KOPT-K1 (cell line): ENCODE results near the gene AGL.
"Not testable (repeated sequence)": the region's sequence is repeated elsewhere in the genome, so short reads cannot be mapped to it uniquely, and the experiment has no call there.

ENCODE experiments used
- H3K27ac ChIP-seq: fragments of 200-600 bp; sonication (generic); 2 replicates; pipeline ENCODE4 v1.5.1; 2016; ENCODE audit warnings: antibody characterized with exemption, mild to moderate bottlenecking, low read depth, low read length; ENCODE audit not compliant: poor library complexity, severe bottlenecking
- H3K36me3 ChIP-seq: fragments of 200-600 bp; sonication (generic); 2 replicates; pipeline ENCODE4 v1.5.1; 2017; ENCODE audit warnings: antibody characterized with exemption, mild to moderate bottlenecking, low read length, moderate library complexity; ENCODE audit not compliant: insufficient read depth
- H3K9me3 ChIP-seq: fragments of 200-600 bp; sonication (generic); 2 replicates; pipeline ENCODE4 v1.5.1; 2017; ENCODE audit warnings: antibody characterized with exemption, low read length, mild to moderate bottlenecking; ENCODE audit not compliant: insufficient read depth, poor library complexity, severe bottlenecking

The AGL gene

DNA sequence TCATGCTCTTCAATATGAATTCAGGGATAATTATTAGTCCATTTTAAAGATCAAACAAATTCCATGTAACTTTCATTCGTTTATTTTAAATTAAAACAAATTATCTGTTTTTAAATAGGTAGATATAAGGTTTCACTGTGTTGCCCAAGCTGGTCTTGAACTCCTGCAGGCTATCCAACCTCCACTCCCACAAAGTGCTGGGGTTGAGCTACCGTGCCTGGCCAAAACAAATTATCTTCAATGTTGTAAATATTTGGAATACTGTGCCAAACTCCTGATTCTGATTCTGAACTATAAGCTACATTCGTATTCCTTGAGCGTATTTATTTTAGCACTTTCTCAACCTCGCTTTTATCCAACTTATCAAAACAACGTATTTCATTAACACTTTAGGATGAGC is 19.6 kb downstream of the AGL start:
- Histone ChIP-seq H3K27ac (no peak overlapping the region), H3K36me3 (peaks cover 12% of the 10 kb centered on the region), H3K9me3 (no peaks in the 10 kb centered on the region)

DNA sequence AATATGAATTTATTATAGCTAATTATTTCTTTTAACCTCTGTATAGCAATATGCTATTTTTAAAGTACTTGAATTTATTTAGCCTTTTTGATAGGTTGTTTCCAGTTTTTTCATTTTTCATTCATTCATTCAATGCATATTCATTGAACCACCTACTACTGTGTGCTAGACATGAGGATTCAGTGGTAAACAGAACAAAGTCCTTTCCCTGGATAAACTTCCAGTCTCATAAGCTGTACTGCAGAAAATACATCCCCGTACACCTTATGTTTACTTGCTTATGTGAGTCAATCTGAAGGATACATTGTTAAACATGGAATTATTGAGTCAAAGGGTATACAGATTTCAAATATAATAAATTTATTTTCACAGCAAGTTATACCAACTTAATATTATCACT is 21.9 kb downstream of the AGL start:
- Histone ChIP-seq H3K9me3 (no peaks in the 10 kb centered on the region), H3K27ac (no peak overlapping the region), H3K36me3 (peaks cover 14% of the 10 kb centered on the region)

DNA sequence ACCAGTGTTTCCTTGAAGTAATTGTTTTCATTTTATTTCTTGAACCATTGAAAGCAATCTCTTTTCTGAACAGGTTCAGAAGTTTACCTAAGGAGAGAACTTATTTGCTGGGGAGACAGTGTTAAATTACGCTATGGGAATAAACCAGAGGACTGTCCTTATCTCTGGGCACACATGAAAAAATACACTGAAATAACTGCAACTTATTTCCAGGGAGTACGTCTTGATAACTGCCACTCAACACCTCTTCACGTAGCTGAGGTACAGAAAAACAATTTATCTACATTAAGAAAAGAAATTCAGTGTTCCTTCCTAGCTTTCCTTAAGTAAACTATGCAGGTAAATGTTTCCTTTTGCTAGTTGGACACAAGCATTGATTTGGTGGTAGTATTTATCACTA is 27.4 kb downstream of the AGL start:
- Histone ChIP-seq H3K9me3 (no peaks in the 10 kb centered on the region), H3K27ac (no peak overlapping the region), H3K36me3 (peaks cover 42% of the 10 kb centered on the region)

DNA sequence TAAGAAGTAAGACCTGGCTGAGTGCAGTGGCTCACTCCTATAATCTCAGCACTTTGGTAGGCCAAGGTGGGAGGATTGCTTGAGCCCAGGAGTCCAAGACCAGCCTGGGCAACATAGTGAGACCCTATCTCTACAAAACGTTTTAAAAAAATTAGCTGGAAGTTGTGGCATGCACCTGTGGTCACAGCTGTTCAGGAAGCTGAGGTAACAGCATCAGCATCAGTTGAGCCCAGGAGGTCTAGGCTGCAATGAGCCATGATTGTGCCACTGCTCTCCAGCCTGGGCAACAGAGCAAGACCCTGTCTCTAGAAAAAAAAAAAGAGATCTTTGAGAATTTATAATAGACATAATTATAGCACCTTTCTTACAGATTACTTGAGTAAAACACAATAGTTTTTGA is 36.0 kb downstream of the AGL start:
- H3K36me3 ChIP-seq = peaks cover 54% of the 10 kb centered on the region
- H3K27ac ChIP-seq = no peak overlapping the region
- no peaks in the 10 kb centered on the region for H3K9me3 ChIP-seq

DNA sequence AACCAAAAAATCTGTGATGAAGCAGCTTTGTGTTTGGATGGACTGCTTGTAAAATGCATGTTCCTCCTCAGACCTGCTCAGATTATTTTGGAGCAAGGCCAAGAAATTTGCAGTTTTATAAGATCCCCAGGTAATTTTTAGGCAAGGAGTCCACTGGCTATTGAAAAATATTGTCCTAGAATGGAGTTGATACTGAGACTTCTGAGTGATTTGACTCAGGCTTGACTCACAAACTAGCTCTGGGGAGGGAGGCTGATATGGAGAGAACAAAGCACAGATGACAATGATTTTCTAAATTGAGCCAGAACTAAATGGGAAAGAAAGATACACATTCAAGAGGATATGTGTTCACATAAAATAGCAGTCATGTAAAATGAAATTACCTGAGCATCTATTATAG is 36.7 kb downstream of the AGL start:
- H3K27ac ChIP-seq = no peak overlapping the region
- H3K36me3 ChIP-seq = peaks cover 52% of the 10 kb centered on the region
- no peaks in the 10 kb centered on the region for H3K9me3 ChIP-seq

DNA sequence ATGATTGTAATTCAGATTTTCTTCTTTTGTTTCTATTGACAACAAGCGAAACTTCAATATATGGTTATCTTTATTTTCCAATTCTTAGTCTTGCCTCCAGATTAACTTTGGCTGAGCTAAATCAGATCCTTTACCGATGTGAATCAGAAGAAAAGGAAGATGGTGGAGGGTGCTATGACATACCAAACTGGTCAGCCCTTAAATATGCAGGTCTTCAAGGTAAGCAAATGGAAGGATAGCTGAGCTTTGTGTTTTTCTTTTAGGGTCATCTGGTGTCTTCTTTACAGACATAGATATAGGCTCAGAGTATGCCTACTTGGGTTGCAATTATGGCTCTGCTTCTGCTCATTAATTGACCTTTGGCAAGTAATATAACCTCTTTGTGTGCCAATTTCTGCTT is 37.7 kb downstream of the AGL start:
- Histone ChIP-seq H3K9me3 (no peaks in the 10 kb centered on the region), H3K27ac (no peak overlapping the region), H3K36me3 (peaks cover 50% of the 10 kb centered on the region)

DNA sequence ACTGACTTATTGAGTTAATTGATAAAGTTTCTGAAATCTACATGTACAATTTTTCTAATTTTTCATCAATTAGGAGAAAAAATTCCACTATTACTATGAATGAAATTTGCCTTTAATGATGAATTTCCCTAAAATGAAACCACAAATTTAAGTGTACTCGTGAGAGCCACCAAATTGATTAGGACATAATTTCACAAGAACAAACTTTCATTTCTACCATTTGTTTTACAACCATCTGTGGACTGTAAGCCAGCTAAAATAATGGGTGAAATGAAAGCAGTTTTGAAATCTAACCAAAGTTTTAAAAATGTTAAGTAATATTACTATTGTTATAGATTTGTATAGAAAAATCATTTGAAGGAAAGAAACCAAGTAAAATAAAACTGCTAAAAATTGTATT is 41.8 kb downstream of the AGL start:
- no peaks in the 10 kb centered on the region for H3K9me3 ChIP-seq
- H3K27ac ChIP-seq = no peak overlapping the region

DNA sequence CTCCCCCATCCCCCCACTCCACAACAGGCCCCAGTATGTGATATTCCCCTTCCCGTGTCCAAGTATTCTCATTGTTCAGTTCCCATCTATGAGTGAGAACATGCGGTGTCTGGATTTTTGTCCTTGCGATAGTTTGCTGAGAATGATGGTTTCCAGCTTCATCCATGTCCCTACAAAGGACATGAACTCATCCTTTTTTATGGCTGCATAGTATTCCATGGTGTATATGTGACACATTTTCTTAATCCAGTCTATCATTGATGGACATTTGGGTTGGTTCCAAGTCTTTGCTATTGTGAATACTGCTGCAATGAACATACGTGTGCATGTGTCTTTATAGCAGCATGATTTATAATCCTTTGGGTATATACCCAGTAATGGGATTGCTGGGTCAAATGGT is 53.1 kb downstream of the AGL start:
- H3K36me3 ChIP-seq = peaks cover 18% of the 10 kb centered on the region
- H3K9me3 ChIP-seq, H3K27ac ChIP-seq: not testable (repeated sequence)

More for the DNA sequence above, 41.8 kb downstream of the AGL start:
- H3K36me3 ChIP-seq = peaks cover 29% of the 10 kb centered on the region

DNA sequence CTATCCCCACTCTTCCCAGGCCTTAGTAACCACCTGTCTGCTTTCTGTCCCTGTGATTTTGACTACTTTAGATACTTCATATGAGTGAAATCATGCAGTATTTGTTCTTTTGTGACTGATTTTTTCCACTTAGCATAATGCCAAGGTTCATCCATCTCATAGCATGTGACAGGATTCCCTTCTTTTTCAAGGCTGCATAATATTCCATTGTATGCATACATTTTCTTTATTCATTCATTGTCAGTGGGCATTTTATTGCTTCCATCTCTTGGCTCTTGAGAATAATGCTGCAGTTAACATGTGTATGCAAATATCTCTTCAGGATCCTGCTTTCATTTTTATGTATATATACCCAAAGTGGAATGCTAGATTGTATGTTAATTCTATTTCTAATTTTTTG is 56.4 kb downstream of the AGL start:
- no peaks in the 10 kb centered on the region for H3K9me3 ChIP-seq
- H3K27ac ChIP-seq = no peak overlapping the region
- H3K36me3 ChIP-seq = peaks cover 19% of the 10 kb centered on the region

DNA sequence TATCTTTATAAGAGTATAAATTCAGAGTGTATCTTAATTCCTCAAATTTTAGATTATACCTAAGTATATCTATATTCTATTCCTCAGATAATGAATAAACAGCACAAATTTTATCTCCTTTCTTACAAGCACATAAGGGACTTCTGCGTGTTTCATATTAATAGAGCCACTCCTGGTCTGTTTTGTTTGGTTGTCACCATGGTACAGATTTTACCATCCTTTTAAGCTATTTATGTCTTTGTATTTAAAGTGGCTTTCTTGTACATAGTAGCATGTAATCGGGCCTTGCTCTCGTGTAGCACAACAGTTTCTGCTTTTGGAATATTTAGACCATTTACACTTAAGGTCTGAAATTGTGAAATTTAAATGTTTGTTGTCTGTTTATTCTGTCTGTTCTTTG is 67.1 kb downstream of the AGL start:
- no peaks in the 10 kb centered on the region for H3K9me3 ChIP-seq
- no peak overlapping the region for H3K27ac ChIP-seq
- H3K36me3 ChIP-seq = peaks cover 30% of the 10 kb centered on the region

DNA sequence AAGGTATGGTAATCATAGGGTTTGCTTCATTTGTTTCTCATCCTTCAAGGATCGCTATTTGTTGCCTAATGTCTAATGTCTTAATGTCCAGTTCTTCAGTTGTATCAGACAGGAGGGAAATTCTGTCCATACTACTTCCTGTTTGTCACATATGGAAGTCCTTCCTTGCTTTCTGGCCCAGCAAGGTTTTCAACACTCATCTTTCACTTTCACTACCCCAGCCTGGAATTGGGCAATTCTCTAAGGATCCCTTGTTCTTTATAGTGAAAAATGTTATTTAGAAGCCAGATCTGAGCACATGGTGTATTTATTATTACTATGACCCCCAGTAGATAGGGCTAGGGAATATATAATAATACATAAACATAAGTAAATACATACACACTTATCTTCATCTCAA is 69.1 kb downstream of the AGL start:
- H3K36me3 ChIP-seq = peaks cover 19% of the 10 kb centered on the region
- no peak overlapping the region for H3K27ac ChIP-seq
- H3K9me3 ChIP-seq = no peaks in the 10 kb centered on the region

DNA sequence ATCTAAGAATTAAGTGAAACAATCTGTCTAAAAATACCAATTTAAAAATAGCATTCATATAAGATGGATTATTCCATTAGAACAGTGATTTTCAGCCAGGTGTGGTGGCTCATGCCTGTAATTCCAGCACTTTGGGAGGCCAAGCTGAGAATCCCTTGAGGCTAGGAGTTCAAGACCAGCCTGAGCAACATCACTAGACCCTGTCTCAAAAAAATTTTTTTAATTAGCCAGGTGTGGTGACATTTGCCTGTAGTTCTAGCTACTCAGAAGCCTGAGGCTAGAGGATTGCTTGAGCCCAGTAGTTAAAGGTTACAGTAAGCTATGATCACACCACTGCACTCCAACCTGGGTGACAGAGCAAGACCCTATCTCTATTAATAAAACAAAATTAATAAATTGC is 84.6 kb downstream of the AGL start:
- Histone ChIP-seq H3K36me3 (no peaks in the 10 kb centered on the region), H3K9me3 (peaks cover 10% of the 10 kb centered on the region), H3K27ac (no peak overlapping the region)

DNA sequence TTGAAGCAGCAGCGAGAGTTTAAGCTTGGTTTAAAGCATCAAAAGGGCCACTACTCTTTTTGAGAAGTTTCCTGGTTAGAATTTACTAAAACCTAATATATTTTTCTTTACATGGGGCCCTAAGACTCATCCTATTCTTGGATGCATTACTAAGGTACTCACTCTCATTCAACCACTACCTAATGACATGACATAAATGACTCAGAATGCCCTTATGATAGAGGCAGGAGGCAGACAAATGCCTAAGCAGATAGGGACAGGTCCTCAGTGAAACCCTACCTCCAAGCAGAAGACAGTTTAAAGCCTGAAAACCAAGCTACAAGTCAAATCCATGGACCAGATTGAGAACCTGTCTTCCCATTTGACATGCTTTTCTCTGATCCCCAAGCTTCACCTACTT is 85.4 kb downstream of the AGL start:
- H3K27ac ChIP-seq = no peak overlapping the region
- no peaks in the 10 kb centered on the region for H3K36me3 ChIP-seq
- peaks cover 10% of the 10 kb centered on the region for H3K9me3 ChIP-seq

DNA sequence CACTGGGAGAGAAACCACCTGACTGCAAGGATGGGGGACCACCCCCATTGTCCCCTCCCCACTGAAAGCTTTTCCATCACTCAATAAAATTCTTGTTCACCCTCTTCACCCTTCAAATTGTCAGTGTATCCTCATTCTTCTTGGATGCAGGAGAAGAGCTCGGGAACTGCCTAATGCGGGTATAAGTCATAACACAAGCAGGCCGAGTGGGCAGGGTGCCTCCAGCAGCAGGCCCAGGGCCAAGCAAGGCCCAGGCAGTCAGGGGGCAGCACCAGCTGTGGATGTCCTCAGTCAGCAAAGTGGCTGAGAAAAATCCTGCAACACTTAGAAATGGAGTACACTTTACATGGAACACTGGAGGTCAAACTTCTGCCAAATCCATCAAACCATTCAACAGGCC is 85.9 kb downstream of the AGL start:
- no peak overlapping the region for H3K27ac ChIP-seq
- peaks cover 10% of the 10 kb centered on the region for H3K9me3 ChIP-seq
- no peaks in the 10 kb centered on the region for H3K36me3 ChIP-seq

DNA sequence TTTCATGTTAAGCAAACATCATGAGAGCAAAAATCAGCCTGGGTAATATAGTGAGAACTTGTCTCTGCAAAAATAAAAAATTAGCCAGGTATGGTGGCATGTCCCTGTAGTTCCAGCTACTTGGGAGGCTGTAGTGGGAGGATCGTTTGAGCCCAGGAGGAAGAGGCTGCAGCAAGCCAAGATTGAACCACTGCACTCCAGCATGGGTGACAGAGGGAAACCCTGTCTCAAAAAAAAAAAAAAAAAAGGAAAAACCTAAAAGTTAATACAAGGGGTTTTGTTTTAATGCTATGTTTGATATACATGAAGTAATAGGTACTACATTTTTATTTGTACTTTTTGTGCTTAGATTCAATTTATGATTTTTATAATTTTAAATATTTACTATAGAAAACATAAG is 92.6 kb downstream of the AGL start:
- Histone ChIP-seq H3K36me3 (no peaks in the 10 kb centered on the region), H3K27ac (no peak overlapping the region), H3K9me3 (no peaks in the 10 kb centered on the region)

DNA sequence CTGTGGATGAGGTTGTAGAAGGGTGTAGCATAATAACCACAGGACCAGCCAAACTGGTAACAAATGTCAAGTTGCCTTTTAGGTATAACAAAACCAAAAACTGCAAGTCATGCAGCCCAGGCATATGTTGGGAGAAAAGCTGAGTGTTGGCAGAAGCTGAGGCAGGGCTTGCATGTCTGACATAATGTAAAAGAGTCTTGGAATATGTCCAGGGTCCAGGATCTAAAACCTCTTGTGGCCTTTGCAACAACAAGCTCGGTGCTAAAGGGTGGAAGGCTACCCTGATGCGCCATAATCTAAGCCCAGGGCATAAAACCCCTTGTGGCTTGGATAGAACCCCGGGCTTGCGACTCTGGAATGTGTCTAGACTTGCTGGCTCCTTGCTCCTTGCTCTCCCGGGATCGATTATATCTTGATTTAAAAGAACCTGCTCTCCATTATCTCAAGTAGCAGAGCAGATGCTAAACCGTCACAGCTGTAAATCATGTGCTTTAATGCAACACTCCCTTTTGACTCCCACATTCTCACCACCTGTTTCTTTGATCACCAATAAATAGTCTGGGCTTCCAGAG is 93.1 kb downstream of the AGL start:
- H3K9me3 ChIP-seq = no peaks in the 10 kb centered on the region
- no peaks in the 10 kb centered on the region for H3K36me3 ChIP-seq
- no peak overlapping the region for H3K27ac ChIP-seq

DNA sequence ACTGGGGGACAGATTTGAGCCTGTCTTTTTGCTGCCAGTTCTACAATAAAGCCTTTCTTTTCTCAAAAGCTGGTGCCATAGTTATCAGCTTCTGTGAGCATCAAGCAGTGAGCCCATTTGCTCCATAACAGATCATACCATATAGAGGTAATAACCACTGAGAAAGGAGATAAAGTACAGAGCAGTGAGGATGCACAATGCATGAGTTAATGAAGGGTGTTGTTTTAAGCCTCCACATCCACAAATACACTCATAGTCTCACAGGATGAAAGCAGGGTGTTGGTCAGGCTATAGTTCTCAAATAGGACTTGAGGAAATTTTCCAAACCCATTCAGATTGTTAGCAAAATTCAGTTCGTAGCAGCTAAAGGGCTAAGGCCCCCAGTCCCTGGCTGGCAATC is 94.0 kb downstream of the AGL start:
- no peak overlapping the region for H3K27ac ChIP-seq
- H3K9me3 ChIP-seq = no peaks in the 10 kb centered on the region
- no peaks in the 10 kb centered on the region for H3K36me3 ChIP-seq
